Ectodermal cell (in vitro differentiated cells): ENCODE measurements around the gene DOCK11.
"Not testable (repeated sequence)": the region's sequence is repeated elsewhere in the genome, so short reads cannot be mapped to it uniquely, and the experiment has no call there.

ENCODE experiments used
- H3K27ac ChIP-seq: 2 replicates; pipeline ENCODE4 v1.7.0; 2013; ENCODE audit warnings: mild to moderate bottlenecking, low read depth, low read length; ENCODE audit not compliant: insufficient read depth, poor library complexity, severe bottlenecking
- H3K27me3 ChIP-seq: 2 replicates; pipeline ENCODE4 v1.7.0; 2013; ENCODE audit warnings: mild to moderate bottlenecking, low read length; ENCODE audit not compliant: insufficient read depth, control insufficient read depth, poor library complexity, severe bottlenecking
- H3K36me3 ChIP-seq: one replicate; pipeline ENCODE4 v1.7.0; 2013; ENCODE audit warnings: low read length; ENCODE audit not compliant: control insufficient read depth, insufficient read depth
- H3K4me1 ChIP-seq: one replicate; pipeline ENCODE4 v1.7.0; 2013; ENCODE audit warnings: low read length; ENCODE audit not compliant: control insufficient read depth, insufficient read depth
- H3K4me3 ChIP-seq: 2 replicates; pipeline ENCODE4 v1.7.0; 2013; ENCODE audit warnings: low read depth, low read length, control low read depth; ENCODE audit not compliant: insufficient read depth
- H3K9me3 ChIP-seq: 2 replicates; pipeline ENCODE4 v1.7.0; 2013; ENCODE audit warnings: mild to moderate bottlenecking, low read length, moderate library complexity; ENCODE audit not compliant: control insufficient read depth
- WGBS, 2 experiments: methylation state at CpG; one replicate each; pipeline ENCODE4 v1.1.7; 2013; ENCODE audit warnings: missing lambda C conversion rate in 2 of 2; 5-methylcytosine and 5-hydroxymethylcytosine counted together

Gene DOCK11

DNA sequence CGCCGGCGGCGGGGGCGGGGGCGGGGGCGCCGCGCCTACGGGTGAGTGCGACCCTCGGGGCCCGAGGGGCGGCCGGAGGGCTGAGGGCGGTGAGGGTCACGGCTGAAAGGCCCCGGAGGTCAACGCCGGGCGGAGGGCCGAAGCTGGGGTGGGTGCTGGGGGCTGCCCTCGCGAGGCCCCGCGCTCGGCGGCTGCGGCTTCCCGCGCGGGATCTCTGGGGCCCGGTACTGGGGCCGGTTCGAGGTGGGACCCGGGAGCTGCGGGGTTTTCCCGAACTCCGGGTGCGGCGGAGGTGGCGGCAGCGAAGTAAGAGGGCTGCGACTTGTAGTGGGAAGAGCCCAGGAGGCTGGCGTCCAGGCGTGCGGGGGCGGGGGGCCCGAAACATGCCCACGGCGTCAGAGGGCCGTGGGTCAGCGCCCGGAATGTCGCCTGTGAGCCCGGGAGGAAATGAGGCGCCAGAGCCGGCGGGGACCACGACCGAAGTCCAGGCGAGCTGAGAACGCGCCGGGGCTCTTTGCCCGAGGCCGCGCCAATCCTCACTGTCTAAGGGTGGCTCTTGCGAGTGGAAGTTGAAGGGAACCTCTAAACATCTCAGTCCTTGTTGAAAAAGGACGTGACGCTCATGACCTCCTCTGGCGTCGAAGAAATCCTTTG, 232.2 kb downstream of the DOCK11 start:
- Histone ChIP-seq H3K36me3 (no peaks in the 10 kb centered on the region), H3K4me1 (no peaks in the 10 kb centered on the region), H3K27ac (no peak overlapping the region), H3K4me3 (peak overlapping the region; percentile 51), H3K27me3 (peaks cover 34% of the 10 kb centered on the region), H3K9me3 (no peaks in the 10 kb centered on the region)
- WGBS, 2 experiments: 1% methylated on average over 69 to 72 of the region's 73 CpGs

- H3K9me3 ChIP-seq: no peaks in the 10 kb centered on the region
- no peaks in the 10 kb centered on the region for H3K4me1 ChIP-seq
- no peak overlapping the region for H3K27ac ChIP-seq
- H3K27me3 ChIP-seq: peaks cover 34% of the 10 kb centered on the region
- H3K4me3 ChIP-seq: no peak overlapping the region
- H3K36me3 ChIP-seq: no peaks in the 10 kb centered on the region
- 80 to 93% methylated on average over 1 to 2 of the region's 3 CpGs for WGBS, 2 experiments
These were observed 233.5 kb downstream of the DOCK11 start for GRCh38 chrX:118729042-118729652.

GRCh38 chrX:118730500-118731247, 235.1 kb downstream of the DOCK11 start:
- Histone ChIP-seq H3K4me1 (no peaks in the 10 kb centered on the region), H3K9me3 (no peaks in the 10 kb centered on the region), H3K27ac (no peak overlapping the region), H3K4me3 (no peak overlapping the region), H3K36me3 (no peaks in the 10 kb centered on the region), H3K27me3 (peaks cover 34% of the 10 kb centered on the region)
- WGBS, 2 experiments: 56 to 59% methylated on average over 4 of the region's 4 CpGs

GRCh38 chrX:118732551-118732950, 236.9 kb downstream of the DOCK11 start:
- not testable (repeated sequence) for H3K4me3 ChIP-seq, H3K27ac ChIP-seq, H3K36me3 ChIP-seq, H3K4me1 ChIP-seq, H3K9me3 ChIP-seq
- WGBS, 2 experiments: 95% methylated on average over 3 of the region's 3 CpGs; no CpG with 5 or more reads in 1 of the 2 experiments
- H3K27me3 ChIP-seq: peaks cover 28% of the 10 kb centered on the region

DNA sequence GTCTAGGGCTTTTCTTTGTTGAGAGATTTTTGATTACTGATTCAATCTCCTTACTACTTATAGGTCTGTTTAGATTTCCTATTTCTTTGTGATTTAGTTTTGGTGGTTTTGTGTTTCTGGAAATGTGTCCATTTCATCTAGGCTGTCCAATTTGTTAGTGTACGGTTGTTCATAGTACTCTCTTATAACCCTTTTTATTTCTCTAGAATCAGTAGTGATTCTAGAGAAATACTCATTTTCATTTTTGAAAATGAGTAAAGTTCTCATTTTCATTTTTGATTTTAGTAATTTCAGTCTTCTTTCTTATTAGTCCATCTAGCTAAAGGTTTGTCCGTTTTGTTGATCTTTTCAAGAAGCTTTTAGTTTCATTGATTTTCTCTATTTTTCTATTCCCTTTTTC, 239.3 kb downstream of the DOCK11 start:
- WGBS, 2 experiments: 100% methylated on average over 1 of the region's 2 CpGs; no CpG with 5 or more reads in 1 of the 2 experiments
- H3K4me1 ChIP-seq: no peaks in the 10 kb centered on the region
- H3K27me3 ChIP-seq: peaks cover 5% of the 10 kb centered on the region
- no peaks in the 10 kb centered on the region for H3K9me3 ChIP-seq
- H3K4me3 ChIP-seq: no peak overlapping the region
- H3K27ac ChIP-seq: no peak overlapping the region
- no peaks in the 10 kb centered on the region for H3K36me3 ChIP-seq
